ENCODE data around the gene GSN. TPM values are rescaled to one million over a fixed set of nuclear protein-coding genes. Genes with fewer than 3 reads are reported as not detected.

Gene GSN
- total RNA-seq, 1 donor from 2014 or later: 174 TPM

DNA sequence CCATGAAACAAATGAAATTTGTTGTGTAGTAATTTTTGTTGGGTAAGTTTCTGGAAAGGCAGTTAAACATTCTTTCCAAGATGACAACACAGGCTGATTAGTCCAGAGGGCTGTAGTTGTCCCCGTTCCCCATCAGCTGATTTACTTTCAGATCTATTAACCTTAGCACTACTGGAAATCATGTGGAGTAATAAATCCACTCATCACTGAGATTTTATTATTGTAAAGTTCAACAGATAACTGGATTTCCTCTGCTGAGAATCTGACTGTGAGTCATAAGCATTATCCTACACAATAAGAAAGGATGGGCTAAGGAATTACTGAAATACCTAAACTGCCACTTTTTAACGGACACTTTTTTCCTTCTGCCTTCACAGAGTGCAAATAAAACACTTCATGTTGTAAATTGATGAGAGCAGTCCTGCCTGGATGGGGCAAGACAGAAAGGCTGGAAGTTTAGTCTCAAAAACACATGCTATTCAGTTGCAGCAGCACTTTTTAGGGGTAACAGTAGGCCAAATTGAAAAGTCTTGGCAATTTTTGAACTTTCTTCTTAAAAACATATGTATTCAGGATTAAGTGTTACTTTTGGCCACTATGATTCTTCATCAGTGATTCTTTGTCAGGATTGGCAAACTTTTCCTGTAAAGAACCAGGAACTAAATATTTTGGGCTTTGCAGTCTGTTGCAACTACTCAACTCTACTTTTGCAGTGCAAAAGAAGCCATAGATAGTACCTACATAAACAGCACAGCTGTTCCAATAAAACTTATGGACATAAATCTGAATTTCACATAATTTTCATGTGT lies 95.1 kb downstream of the GSN start:
- TF ChIP-seq CTCF (conservative IDR thresholded peaks at IDR 0.05; ENCODE audit: low read depth, low read length): no peak
- DNase-seq (ENCODE audit: low read depth): no peak
- no peak overlapping the region for H3K4me3 ChIP-seq (ENCODE audit: low read depth, low read length)

DNA sequence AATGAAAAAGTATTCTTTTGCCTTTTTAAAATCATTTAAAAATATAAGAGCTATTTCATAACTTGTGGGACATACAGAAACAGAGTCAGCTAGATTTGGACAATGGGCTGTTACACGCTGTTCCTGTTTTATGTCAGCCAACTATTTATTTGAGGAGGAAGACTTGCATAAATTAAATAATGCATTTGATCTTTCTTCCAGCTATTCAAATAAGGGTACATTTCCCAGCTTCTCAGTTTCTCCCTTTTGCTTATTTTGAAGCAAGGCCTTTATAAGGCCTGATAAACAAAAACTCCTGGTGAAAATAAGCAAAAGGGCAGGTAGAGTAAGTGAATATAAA lies 95.6 kb downstream of the GSN start:
- DNase-seq (ENCODE audit: low read depth): no peak
- H3K4me3 ChIP-seq (ENCODE audit: low read depth, low read length): no peak overlapping the region
- no peak for TF ChIP-seq CTCF (conservative IDR thresholded peaks at IDR 0.05; ENCODE audit: low read depth, low read length)

- no peak overlapping the region for H3K4me3 ChIP-seq (ENCODE audit: low read depth, low read length)
- no peak for TF ChIP-seq CTCF (conservative IDR thresholded peaks at IDR 0.05; ENCODE audit: low read depth, low read length)
- DNase-seq (ENCODE audit: low read depth): no peak
Measured at GRCh38 chr9:121364077-121364476, 96.1 kb downstream of the GSN start.

GRCh38 chr9:121364886-121365285 lies 96.9 kb downstream of the GSN start:
- H3K4me3 ChIP-seq (ENCODE audit: low read depth, low read length): no peak overlapping the region
- no peak for TF ChIP-seq CTCF (conservative IDR thresholded peaks at IDR 0.05; ENCODE audit: low read depth, low read length)
- no peak for DNase-seq (ENCODE audit: low read depth)

DNA sequence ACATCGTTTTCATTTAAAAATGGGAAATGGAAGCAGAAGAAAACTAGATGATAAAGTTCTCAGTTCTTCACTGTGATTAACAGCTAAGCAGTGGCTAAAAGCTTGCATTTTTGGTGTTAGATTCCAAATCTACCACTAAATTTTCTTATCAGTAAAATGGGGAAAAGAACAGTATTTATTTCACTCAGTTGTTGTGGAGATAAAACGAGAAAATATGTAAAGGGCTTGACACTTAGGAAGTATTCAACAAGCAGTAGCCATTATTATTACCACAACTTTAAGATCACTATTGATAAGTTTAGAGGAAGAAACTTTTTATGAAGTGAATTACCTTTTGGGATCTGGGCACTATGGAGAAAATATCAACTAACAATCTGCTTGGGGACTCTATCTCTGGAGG lies 97.6 kb downstream of the GSN start:
- H3K4me3 ChIP-seq (ENCODE audit: low read depth, low read length): no peak overlapping the region
- no peak for DNase-seq (ENCODE audit: low read depth)
- TF ChIP-seq CTCF (conservative IDR thresholded peaks at IDR 0.05; ENCODE audit: low read depth, low read length): no peak

GRCh38 chr9:121366611-121367192 lies 98.7 kb downstream of the GSN start:
- TF ChIP-seq CTCF (conservative IDR thresholded peaks at IDR 0.05; ENCODE audit: low read depth, low read length): no peak
- no peak overlapping the region for H3K4me3 ChIP-seq (ENCODE audit: low read depth, low read length)
- DNase-seq (ENCODE audit: low read depth): no peak

Data from epithelial cell of proximal tubule (primary cell).